ENCODE results near the gene PRR11.

GRCh38 chr17:59151006-59151405 is 4.5 kb upstream of the PRR11 start:
- TF ChIP-seq EZH2 (IDR thresholded peaks at IDR 0.05; ENCODE audit: insufficient read depth, poor library complexity, severe bottlenecking): no peak
- TF ChIP-seq EZH2phosphoT487 (IDR thresholded peaks at IDR 0.05; ENCODE audit: insufficient read depth, low read depth): no peak
